Keratinocyte (primary cell): Measurements from ENCODE around the gene EPOP. TPM values are rescaled to one million over a fixed set of nuclear protein-coding genes. Genes with fewer than 3 reads are reported as not detected.
A peak's percentile ranks its signal among the peaks of the same experiment; 100 is the strongest.

Source experiments
- DNase-seq: peaks from one replicate; pipeline ENCODE4 v3.0.0-alpha.2; 2011; ENCODE audit warnings: low read depth, missing footprints, low spot score
- FAIRE-seq: peaks from 2 replicates; lab custom pipeline; 2011; peaks lifted over from hg19 to GRCh38; lab: Jason Lieb, UNC
- H2AFZ ChIP-seq: 2 replicates; pipeline ENCODE4 v1.6.0; 2012; ENCODE audit warnings: low read length, control low read depth, inconsistent platforms; ENCODE audit not compliant: control insufficient read depth
- H3K27ac ChIP-seq: 2 replicates; pipeline ENCODE4 v1.5.1; 2011; ENCODE audit warnings: low read length; ENCODE audit not compliant: control insufficient read depth, insufficient read depth
- H3K27me3 ChIP-seq: 3 replicates; pipeline ENCODE4 v1.6.0; 2011; ENCODE audit warnings: low read length; ENCODE audit not compliant: control insufficient read depth, insufficient read depth; ENCODE audit errors: extremely low read depth
- H3K36me3 ChIP-seq, 2 experiments: 2 replicates in 1 of 2; 3 replicates in 1 of 2; pipeline ENCODE4 v1.5.1; 2011; ENCODE audit warnings: low read length in 2 of 2, mild to moderate bottlenecking in 1 of 2; ENCODE audit not compliant: control insufficient read depth in 2 of 2, insufficient read depth in 2 of 2; ENCODE audit errors: extremely low read depth in 1 of 2
- H3K4me1 ChIP-seq: 3 replicates; pipeline ENCODE4 v1.5.1; 2011; ENCODE audit warnings: low read length; ENCODE audit not compliant: control insufficient read depth, insufficient read depth; ENCODE audit errors: extremely low read depth
- H3K4me2 ChIP-seq: 3 replicates; pipeline ENCODE4 v1.6.0; 2011; ENCODE audit warnings: low read depth, low read length; ENCODE audit not compliant: control insufficient read depth, insufficient read depth; ENCODE audit errors: extremely low read depth
- H3K4me3 ChIP-seq, 3 experiments: fragments of 200-600 bp in 1 of 3; sonication (generic) in 1 of 3; 2 replicates in 2 of 3; 3 replicates in 1 of 3; pipeline ENCODE4 v1.5.1; 2011 to 2016; ENCODE audit warnings: low read length in 3 of 3, mild to moderate bottlenecking in 3 of 3, control low read depth in 2 of 3, inconsistent platforms in 1 of 3, low read depth in 1 of 3, mixed read lengths in 1 of 3, mixed run types in 1 of 3, moderate library complexity in 1 of 3; ENCODE audit not compliant: control insufficient read depth in 2 of 3, insufficient read depth in 2 of 3; ENCODE audit errors: extremely low read depth in 1 of 3
- H3K79me2 ChIP-seq: 2 replicates; pipeline ENCODE4 v1.6.0; 2012; ENCODE audit warnings: low read length; ENCODE audit not compliant: control insufficient read depth, insufficient read depth
- H3K9ac ChIP-seq: 3 replicates; pipeline ENCODE4 v1.6.0; 2011; ENCODE audit warnings: low read length; ENCODE audit not compliant: control insufficient read depth, insufficient read depth; ENCODE audit errors: extremely low read depth
- H3K9me1 ChIP-seq: 3 replicates; pipeline ENCODE4 v1.6.0; 2011; ENCODE audit warnings: low read length; ENCODE audit not compliant: control insufficient read depth, insufficient read depth; ENCODE audit errors: extremely low read depth
- H3K9me3 ChIP-seq: 2 replicates; pipeline ENCODE4 v1.5.1; 2012; ENCODE audit warnings: low read depth, low read length; ENCODE audit not compliant: control insufficient read depth
- H4K20me1 ChIP-seq: 3 replicates; pipeline ENCODE4 v1.6.0; 2011; ENCODE audit warnings: low read length; ENCODE audit not compliant: control insufficient read depth, insufficient read depth; ENCODE audit errors: extremely low read depth
- EZH2 ChIP-seq: IDR thresholded peaks from one replicate; pipeline ENCODE4 v1.6.1; 2012; ENCODE audit warnings: inconsistent platforms, mild to moderate bottlenecking, low read length, moderate library complexity
- dilution Hi-C: fragments of 300-500 bp; cut with MboI; formaldehyde crosslinking; loops from one replicate; pipeline ENCODE4 v1.7.0; 2020; ENCODE audit warnings: low sequenced_read_pairs; ENCODE audit not compliant: extremely low pct_ligation_motif_present
- polyA plus RNA-seq, 5 experiments: library from polyadenylated mRNA; depleted of rRNA in 3 of 5; stranded (reverse) in 3 of 5; stranded (forward) in 1 of 5; unstranded in 1 of 5; fragments of >200 nt; gene quantifications; 1 replicate in 1 of 5; 2 replicates in 3 of 5; 3 replicates in 1 of 5; pipeline versions ENCODE4 v1.2.1 to v1.2.3, GENCODE V29; 2011 to 2012; ENCODE audit warnings: missing spikeins in 2 of 5, low read depth in 1 of 5, low replicate concordance in 1 of 5
- TF ChIP-seq, protein P1 (sequence below), 3 experiments: IDR thresholded peaks in 1 of 3; conservative IDR thresholded peaks in 1 of 3; optimal IDR thresholded peaks in 1 of 3; 2 replicates in 2 of 3; 3 replicates in 1 of 3; pipeline versions ENCODE3 to v1.5.1; 2011; ENCODE audit warnings: low read length in 3 of 3, mild to moderate bottlenecking in 3 of 3, moderate library complexity in 2 of 3, control low read depth in 1 of 3, inconsistent platforms in 1 of 3; ENCODE audit not compliant: insufficient read depth in 2 of 3; ENCODE audit errors: extremely low read depth in 1 of 3

EPOP gene
- polyA plus RNA-seq, 1 donor (not counting 4 experiments of a cell fraction or from before 2014, with no cell fraction given): 3.2 TPM

DNA sequence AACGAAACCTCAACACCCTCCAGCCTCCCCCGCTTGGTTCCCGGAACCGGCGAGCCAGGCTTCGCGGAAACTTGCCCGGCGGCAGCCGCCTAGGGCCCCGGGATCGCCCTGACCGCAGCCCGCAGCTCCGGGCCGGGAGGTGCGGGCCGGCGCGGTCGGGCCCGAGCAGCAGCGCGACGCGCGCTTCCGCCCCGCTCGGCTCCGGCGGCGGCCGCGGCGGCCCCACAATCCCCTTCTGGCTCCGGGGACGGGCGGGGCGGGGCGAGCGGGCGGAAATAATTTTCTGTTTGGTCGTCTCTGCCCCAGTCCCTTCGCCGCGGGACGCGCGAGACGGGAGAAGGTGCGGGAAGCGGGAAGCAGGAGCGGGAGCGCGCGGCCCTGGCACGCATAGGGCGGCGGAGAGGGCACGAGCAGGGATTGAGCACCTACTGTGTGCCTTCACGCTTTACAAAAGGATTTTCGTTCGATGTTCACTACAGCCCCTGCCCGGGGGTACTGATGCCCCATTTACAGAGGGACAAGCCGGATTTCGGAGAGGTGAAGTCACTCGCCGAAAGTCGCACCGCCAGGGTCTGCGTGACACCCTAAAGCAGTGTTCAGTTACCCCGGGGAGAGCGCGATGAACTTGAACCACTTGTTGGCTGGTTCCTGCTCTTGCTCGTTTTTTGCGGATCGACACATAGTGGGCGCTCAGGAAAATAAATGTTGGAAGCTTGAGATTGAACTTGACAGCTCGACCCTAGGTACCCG, 27.6 kb upstream of the EPOP start:
- dilution Hi-C loops: no loop called here
- H3K9me3 ChIP-seq: no peaks in the 10 kb centered on the region
- FAIRE-seq: no peak
- H3K9me1 ChIP-seq: no peaks in the 10 kb centered on the region
- H3K4me3 ChIP-seq: peak overlapping the region; percentile 51 to 84 (median 82)
- H3K79me2 ChIP-seq: no peaks in the 10 kb centered on the region
- peaks cover 38% of the 10 kb centered on the region for H3K4me1 ChIP-seq
- no peak for DNase-seq
- peak overlapping the region; percentile 70 for H2AFZ ChIP-seq
- peak overlapping the region; percentile 85 for H3K9ac ChIP-seq
- TF ChIP-seq, protein P1, sequence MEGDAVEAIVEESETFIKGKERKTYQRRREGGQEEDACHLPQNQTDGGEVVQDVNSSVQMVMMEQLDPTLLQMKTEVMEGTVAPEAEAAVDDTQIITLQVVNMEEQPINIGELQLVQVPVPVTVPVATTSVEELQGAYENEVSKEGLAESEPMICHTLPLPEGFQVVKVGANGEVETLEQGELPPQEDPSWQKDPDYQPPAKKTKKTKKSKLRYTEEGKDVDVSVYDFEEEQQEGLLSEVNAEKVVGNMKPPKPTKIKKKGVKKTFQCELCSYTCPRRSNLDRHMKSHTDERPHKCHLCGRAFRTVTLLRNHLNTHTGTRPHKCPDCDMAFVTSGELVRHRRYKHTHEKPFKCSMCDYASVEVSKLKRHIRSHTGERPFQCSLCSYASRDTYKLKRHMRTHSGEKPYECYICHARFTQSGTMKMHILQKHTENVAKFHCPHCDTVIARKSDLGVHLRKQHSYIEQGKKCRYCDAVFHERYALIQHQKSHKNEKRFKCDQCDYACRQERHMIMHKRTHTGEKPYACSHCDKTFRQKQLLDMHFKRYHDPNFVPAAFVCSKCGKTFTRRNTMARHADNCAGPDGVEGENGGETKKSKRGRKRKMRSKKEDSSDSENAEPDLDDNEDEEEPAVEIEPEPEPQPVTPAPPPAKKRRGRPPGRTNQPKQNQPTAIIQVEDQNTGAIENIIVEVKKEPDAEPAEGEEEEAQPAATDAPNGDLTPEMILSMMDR (optimal IDR thresholded peaks at IDR 0.05 in 1 of 3, IDR thresholded peaks at IDR 0.05 in 1 of 3, conservative IDR thresholded peaks at IDR 0.05 in 1 of 3; ENCODE audit: extremely low read depth in 1 of 3, insufficient read depth in 2 of 3, low read length in 3 of 3): no peak
- no peak for TF ChIP-seq EZH2
- H3K36me3 ChIP-seq: no peaks in the 10 kb centered on the region
- peak overlapping the region; percentile 96 for H3K4me2 ChIP-seq
- H3K27ac ChIP-seq: peak overlapping the region; percentile 72
- H3K27me3 ChIP-seq: peaks cover 3% of the 10 kb centered on the region
- H4K20me1 ChIP-seq: no peaks in the 10 kb centered on the region

DNA sequence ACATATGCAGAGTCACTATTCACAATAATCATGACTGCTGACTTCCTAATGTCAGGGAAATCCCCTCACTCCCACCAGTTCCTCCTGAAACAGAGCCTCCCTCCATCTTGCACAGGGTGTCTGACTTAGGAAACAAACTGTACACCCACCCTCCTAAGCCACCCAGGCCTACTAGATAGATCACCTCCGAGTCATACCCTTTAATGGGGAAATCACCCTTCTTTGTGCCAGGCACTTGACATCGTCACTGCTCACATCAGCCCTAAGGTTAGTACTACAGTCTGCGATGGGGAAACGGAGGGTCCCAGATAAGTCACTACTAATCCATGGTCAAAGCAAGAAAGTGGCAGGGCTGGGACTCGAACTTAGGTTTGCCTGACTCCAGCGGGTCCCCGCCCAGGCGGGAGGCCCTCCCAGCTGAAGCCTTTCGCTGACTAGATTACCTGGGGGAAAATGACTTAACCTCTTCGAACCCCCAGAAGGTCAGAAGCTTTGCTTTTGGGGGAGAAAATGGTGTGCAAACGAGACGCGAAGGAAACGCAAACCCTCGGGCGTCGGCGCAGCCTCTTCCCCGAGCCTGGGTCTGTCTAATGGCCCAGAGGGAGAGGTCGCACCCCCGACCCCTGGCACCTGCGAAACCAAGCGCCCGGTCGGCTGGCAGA, 26.9 kb upstream of the EPOP start:
- DNase-seq: no peak
- Histone ChIP-seq H3K4me1 (peaks cover 37% of the 10 kb centered on the region), H3K27ac (peak overlapping the region; percentile 66), H3K9me1 (no peaks in the 10 kb centered on the region), H3K79me2 (no peaks in the 10 kb centered on the region), H3K27me3 (peaks cover 3% of the 10 kb centered on the region), H3K9ac (peak overlapping the region; percentile 85), H3K36me3 (no peaks in the 10 kb centered on the region), H3K4me3 (peak overlapping the region; percentile 51 to 68 (median 66)), H4K20me1 (no peaks in the 10 kb centered on the region), H3K9me3 (no peaks in the 10 kb centered on the region), H2AFZ (peak overlapping the region; percentile 24), H3K4me2 (peak overlapping the region; percentile 55)
- FAIRE-seq: no peak
- TF ChIP-seq EZH2: no peak
- TF ChIP-seq, protein P1 (optimal IDR thresholded peaks at IDR 0.05 in 1 of 3, IDR thresholded peaks at IDR 0.05 in 1 of 3, conservative IDR thresholded peaks at IDR 0.05 in 1 of 3; ENCODE audit: extremely low read depth in 1 of 3, insufficient read depth in 2 of 3, low read length in 3 of 3): no peak
- dilution Hi-C loops: no loop called here
